Astrocyte of the cerebellum (primary cell): ENCODE data around the gene FANCC.
"Not testable (repeated sequence)": the region's sequence is repeated elsewhere in the genome, so short reads cannot be mapped to it uniquely, and the experiment has no call there.

ENCODE experiments used
- DNase-seq: peaks from one replicate; pipeline ENCODE4 v3.0.0-alpha.2; 2011; ENCODE audit warnings: low read depth
- H3K4me3 ChIP-seq: 2 replicates; pipeline ENCODE4 v1.5.1; 2011; ENCODE audit warnings: mild to moderate bottlenecking, low read depth, low read length, moderate library complexity
- in situ Hi-C: cut with HindIII; loops from 2 replicates; pipeline ENCODE4 v1.10.0; 2017; ENCODE audit warnings: low sequenced_read_pairs
- TF ChIP-seq, protein P1 (sequence below): IDR thresholded peaks from 2 replicates; pipeline ENCODE4 v1.5.1; 2012; ENCODE audit warnings: low read length, low read depth, moderate library complexity, mild to moderate bottlenecking; ENCODE audit errors: missing control alignments

FANCC gene

DNA sequence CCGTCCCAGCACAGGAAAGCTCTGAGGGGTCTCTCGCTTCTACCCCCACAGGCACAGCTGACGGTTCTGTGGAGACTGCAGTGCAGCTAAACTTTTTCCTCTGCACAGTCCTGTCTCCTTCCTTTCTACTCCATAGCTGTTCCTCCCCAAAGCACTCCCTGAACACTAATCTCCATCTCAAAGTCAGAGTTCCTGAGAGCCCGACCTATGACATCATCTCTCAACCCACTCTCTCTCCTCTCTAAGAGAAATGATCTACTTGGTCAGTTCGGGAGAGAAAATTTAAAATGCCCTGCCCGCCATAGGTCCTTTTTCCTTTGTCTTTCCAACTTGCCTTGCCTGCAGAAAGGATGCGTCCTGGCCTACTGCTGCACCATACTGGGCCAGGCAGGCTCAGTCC, 90.6 kb downstream of the FANCC start:
- no peak overlapping the region for H3K4me3 ChIP-seq
- in situ Hi-C loops, result no loop called here
- DNase-seq, result no peak
- TF ChIP-seq, protein P1, sequence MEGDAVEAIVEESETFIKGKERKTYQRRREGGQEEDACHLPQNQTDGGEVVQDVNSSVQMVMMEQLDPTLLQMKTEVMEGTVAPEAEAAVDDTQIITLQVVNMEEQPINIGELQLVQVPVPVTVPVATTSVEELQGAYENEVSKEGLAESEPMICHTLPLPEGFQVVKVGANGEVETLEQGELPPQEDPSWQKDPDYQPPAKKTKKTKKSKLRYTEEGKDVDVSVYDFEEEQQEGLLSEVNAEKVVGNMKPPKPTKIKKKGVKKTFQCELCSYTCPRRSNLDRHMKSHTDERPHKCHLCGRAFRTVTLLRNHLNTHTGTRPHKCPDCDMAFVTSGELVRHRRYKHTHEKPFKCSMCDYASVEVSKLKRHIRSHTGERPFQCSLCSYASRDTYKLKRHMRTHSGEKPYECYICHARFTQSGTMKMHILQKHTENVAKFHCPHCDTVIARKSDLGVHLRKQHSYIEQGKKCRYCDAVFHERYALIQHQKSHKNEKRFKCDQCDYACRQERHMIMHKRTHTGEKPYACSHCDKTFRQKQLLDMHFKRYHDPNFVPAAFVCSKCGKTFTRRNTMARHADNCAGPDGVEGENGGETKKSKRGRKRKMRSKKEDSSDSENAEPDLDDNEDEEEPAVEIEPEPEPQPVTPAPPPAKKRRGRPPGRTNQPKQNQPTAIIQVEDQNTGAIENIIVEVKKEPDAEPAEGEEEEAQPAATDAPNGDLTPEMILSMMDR, result no peak

DNA sequence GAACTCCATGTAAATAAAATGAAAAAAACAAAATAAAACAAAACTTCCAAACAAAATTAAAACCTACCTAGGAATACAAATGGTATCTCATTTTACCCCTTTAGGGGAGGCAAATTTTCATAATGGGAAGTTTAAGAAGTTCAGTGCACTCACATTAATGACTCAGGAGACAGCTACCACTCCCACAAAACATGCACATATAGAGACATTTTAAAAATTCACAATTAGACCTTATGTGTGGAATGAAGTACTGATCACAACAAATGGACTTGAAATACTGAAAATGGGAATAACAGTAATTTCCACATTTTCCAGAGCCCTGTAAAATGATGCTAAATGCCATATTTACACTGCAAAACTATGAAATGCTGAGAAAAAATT, 91.8 kb downstream of the FANCC start:
- in situ Hi-C loops, result no loop called here
- TF ChIP-seq, protein P1, result no peak
- DNase-seq, result no peak
- H3K4me3 ChIP-seq, result no peak overlapping the region

DNA sequence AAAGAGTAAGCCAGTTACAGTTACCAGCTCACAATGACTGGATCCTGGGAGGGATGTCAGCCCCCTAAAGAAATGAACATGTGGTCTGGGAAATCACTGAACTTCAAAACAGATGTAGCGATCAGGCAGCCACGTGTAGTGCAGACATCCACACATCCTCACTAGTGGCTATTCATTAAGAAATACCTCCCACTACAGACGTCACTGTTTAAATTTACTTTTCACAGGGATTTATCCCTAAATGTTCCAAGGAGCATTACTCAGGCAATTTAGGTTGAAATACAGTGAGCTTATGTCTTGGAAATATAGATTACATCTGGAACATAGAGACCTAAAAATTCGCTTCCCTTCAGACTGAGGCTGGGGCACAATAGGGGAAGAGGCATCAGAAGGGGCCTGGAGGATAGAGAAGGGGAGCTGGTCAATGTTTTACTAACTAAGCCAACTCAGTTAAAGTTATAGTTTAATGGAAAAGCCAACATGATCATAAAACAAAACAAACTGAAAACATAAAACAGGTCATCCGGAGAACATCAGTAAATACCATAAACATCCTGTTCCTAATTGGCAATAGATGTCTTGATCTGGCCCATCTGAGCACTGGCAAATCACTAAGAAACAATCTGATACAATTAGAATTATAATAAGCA, 92.3 kb downstream of the FANCC start:
- in situ Hi-C loops, result no loop called here
- no peak overlapping the region for H3K4me3 ChIP-seq
- TF ChIP-seq, protein P1, result no peak
- no peak for DNase-seq

DNA sequence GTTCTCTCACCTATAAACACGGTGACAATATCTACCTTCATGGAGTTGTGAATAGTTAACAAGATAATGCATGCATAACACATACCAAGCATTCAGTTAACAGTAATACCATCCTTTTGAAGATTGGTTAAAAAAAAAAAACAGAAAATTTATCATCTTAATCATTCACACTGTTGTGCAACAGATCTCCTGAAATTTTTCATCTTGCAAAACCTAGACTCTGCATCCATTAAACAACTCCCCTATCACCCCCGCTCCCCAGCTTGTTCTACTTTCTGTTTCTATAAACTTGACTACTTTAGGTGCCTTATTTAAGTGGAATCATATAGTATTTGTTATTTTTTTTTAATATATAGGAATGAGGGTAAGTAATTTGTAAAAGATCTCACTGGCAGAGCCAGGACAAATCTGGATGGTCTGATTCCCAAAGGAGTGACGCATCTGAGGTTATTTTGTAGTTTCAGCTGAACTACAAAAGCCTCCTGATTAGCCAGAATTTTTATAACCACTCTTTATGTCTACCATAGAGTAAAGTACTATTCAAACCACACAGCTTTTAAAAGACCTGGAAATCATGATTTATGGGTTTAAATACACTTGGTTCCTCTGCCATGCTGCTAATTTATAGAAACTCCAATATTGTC, 93.0 kb downstream of the FANCC start:
- DNase-seq, result no peak
- in situ Hi-C loops, result no loop called here
- no peak overlapping the region for H3K4me3 ChIP-seq
- TF ChIP-seq, protein P1, result no peak

DNA sequence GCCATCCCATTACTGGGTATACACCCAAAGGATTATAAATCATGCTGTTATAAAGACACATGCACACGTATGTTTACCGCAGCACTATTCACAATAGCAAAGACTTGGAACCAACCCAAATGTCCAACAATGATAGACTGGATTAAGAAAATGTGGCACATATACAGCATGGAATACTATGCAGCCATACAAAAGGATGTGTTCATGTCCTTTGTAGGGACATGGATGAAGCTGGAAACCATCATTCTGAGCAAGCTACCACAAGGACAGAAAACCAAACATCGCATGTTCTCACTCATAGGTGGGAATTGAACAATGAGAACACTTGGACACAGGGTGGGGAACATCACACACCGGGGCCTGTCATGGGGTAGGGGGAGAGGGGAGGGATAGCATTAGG, 97.2 kb downstream of the FANCC start:
- DNase-seq, in situ Hi-C loops, H3K4me3 ChIP-seq: not testable (repeated sequence)

DNA sequence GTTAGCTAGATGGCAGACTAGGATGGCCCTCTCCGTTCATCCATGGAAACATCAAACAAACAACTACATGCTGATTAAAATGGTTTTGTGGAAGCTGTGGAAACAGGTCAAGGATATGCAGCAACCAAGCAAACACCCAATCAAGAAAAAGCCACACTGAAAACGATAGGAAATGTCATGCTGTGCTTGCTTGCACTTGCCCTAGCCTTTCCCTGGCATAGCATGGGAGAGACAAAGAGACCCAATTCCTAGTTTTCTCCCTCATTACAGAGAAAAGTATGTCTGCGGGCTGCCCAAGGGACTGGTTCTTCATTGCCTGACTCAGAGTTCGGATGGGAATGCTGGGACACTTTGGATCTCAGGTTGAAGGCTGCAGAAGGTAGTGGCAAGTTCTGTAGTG, 98.7 kb downstream of the FANCC start:
- DNase-seq, result no peak
- TF ChIP-seq, protein P1, result no peak
- no peak overlapping the region for H3K4me3 ChIP-seq
- in situ Hi-C loops, result no loop called here

DNA sequence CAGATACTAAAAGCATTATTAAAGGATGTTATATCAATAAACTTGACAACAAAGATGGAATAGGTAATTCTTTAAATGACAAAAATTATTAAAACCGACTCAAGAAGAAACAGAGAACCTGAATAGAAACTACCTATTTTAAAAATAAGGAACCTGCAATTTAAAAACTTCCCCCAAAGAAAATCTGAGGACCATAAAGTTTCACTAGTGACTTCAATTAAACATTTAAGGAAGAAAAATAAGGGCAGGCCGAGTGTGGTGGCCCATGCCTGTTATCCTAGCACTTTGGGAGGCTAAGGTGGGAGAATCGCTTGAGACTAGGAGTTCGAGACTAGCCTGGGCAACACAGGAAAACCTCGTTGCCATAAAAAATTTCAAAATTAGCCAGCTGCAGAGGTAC, 99.6 kb downstream of the FANCC start:
- in situ Hi-C loops, result no loop called here

More for the DNA sequence above, 99.6 kb downstream of the FANCC start:
- H3K4me3 ChIP-seq, result no peak overlapping the region
- TF ChIP-seq, protein P1, result no peak
- no peak for DNase-seq
